ENCODE results near the gene SLC26A9.

The SLC26A9 gene

GRCh38 chr1:205948039-205948438 lies 4.8 kb upstream of the SLC26A9 start:
- TF ChIP-seq RAD21 (IDR thresholded peaks at IDR 0.05; ENCODE audit: low read depth) = no peak
- no peak for TF ChIP-seq YY1 (IDR thresholded peaks at IDR 0.05; ENCODE audit: low read depth)
- no peak for TF ChIP-seq ZBTB7A (IDR thresholded peaks at IDR 0.05; ENCODE audit: low read depth)
- no peak for TF ChIP-seq USF1 (IDR thresholded peaks at IDR 0.05)
- TF ChIP-seq CEBPB (IDR thresholded peaks at IDR 0.05) = no peak
- TF ChIP-seq EP300 (IDR thresholded peaks at IDR 0.05; ENCODE audit: borderline replicate concordance) = no peak
- no peak for TF ChIP-seq TAF1 (IDR thresholded peaks at IDR 0.05; ENCODE audit: low read depth)
- no peak for TF ChIP-seq CREB1 (IDR thresholded peaks at IDR 0.05; ENCODE audit: low read depth)
- TF ChIP-seq TCF12 (IDR thresholded peaks at IDR 0.05; ENCODE audit: low read depth) = no peak
- no peak for TF ChIP-seq NFIC (IDR thresholded peaks at IDR 0.05)
- no peak for TF ChIP-seq TEAD4 (IDR thresholded peaks at IDR 0.05)
- TF ChIP-seq, protein P1, sequence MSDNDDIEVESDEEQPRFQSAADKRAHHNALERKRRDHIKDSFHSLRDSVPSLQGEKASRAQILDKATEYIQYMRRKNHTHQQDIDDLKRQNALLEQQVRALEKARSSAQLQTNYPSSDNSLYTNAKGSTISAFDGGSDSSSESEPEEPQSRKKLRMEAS (IDR thresholded peaks at IDR 0.05) = no peak
- no peak for TF ChIP-seq FOXM1 (IDR thresholded peaks at IDR 0.05; ENCODE audit: borderline replicate concordance, low read depth)
- TF ChIP-seq EGR1 (IDR thresholded peaks at IDR 0.05) = no peak
- TF ChIP-seq REST (IDR thresholded peaks at IDR 0.05; ENCODE audit: low read depth) = no peak

DNA sequence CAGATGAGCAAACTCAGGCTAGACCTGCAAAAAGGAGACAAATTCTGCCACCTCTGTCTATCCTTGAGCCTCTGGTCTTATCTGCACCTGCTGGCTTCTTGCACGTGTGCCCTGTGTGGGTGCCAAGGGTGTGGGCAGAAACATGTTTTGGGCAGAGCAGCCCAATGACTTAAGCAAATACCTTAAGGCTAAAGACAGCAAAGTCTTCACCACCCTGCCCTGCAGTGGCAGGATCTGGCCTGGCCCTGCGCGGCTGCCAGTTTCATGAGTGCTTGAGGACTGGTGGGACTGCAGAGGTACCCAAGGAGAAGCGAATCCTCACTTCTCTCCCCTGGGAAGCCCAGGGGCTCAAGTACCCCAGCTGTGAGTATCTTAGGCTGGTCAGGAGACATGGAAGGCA lies 3.8 kb upstream of the SLC26A9 start:
- TF ChIP-seq USF1 (IDR thresholded peaks at IDR 0.05) (no peak), FOXM1 (IDR thresholded peaks at IDR 0.05; ENCODE audit: borderline replicate concordance, low read depth) (no peak), TCF12 (IDR thresholded peaks at IDR 0.05; ENCODE audit: low read depth) (no peak), NFIC (IDR thresholded peaks at IDR 0.05) (no peak)

DNA sequence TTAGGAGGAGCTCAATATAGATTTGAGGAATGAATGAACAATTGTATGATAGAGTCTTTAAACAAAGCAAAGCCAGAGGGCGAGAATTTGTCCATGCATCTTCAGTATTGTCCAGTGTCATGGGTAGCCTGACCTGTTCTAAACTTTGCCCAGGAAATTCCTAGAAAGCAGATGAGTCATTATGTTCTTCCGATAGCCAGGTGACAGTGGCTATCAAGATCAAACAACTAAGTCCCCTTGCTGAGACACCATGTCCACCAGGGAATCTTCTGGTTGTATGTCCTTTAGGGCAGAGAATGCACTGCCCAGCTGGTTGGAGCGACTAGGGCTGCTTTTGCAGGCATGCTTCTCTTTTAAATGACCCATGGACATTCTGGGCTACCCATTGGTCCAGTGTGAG lies 1.8 kb upstream of the SLC26A9 start:
- TF ChIP-seq ZBTB7A (IDR thresholded peaks at IDR 0.05; ENCODE audit: low read depth) (no peak), NFIC (IDR thresholded peaks at IDR 0.05) (no peak), FOXM1 (IDR thresholded peaks at IDR 0.05; ENCODE audit: borderline replicate concordance, low read depth) (no peak), YY1 (IDR thresholded peaks at IDR 0.05; ENCODE audit: low read depth) (no peak), EP300 (IDR thresholded peaks at IDR 0.05; ENCODE audit: borderline replicate concordance) (no peak), TAF1 (IDR thresholded peaks at IDR 0.05; ENCODE audit: low read depth) (no peak), CEBPB (IDR thresholded peaks at IDR 0.05) (no peak), USF1 (IDR thresholded peaks at IDR 0.05) (no peak), TCF12 (IDR thresholded peaks at IDR 0.05; ENCODE audit: low read depth) (no peak)
- TF ChIP-seq, protein P1 (IDR thresholded peaks at IDR 0.05) = no peak

DNA sequence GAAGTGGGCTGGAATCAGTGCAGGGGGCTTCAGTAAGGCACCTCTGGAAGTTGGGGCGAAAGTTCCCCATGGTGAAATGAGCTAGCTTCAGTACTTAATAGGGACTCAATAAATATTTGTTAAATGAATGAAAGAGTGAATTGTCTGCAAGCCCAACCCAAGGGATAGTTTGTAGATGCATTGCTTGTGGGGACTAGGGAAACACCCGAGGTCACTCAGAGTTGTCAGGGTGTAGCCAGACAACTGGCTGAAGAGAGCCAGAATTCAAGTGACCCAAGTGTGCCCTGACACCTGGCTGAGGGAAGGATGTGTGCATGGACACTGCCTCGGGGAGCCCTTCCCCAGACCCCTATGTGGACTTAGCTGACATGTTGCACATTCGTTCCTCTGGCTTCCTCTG lies 1.3 kb upstream of the SLC26A9 start:
- TF ChIP-seq NFIC (IDR thresholded peaks at IDR 0.05) (no peak), TAF1 (IDR thresholded peaks at IDR 0.05; ENCODE audit: low read depth) (no peak), CREB1 (IDR thresholded peaks at IDR 0.05; ENCODE audit: low read depth) (no peak), RAD21 (IDR thresholded peaks at IDR 0.05; ENCODE audit: low read depth) (no peak), USF1 (IDR thresholded peaks at IDR 0.05) (no peak), TCF12 (IDR thresholded peaks at IDR 0.05; ENCODE audit: low read depth) (no peak), ZBTB7A (IDR thresholded peaks at IDR 0.05; ENCODE audit: low read depth) (no peak), EP300 (IDR thresholded peaks at IDR 0.05; ENCODE audit: borderline replicate concordance) (no peak), REST (IDR thresholded peaks at IDR 0.05; ENCODE audit: low read depth) (no peak), FOXM1 (IDR thresholded peaks at IDR 0.05; ENCODE audit: borderline replicate concordance, low read depth) (no peak), TEAD4 (IDR thresholded peaks at IDR 0.05) (no peak), YY1 (IDR thresholded peaks at IDR 0.05; ENCODE audit: low read depth) (no peak), EGR1 (IDR thresholded peaks at IDR 0.05) (no peak), CEBPB (IDR thresholded peaks at IDR 0.05) (no peak)
- TF ChIP-seq, protein P1 (IDR thresholded peaks at IDR 0.05) = no peak

GRCh38 chr1:205942631-205943159 lies 561 bp downstream of the SLC26A9 start:
- TF ChIP-seq USF1 (IDR thresholded peaks at IDR 0.05) (no peak), TEAD4 (IDR thresholded peaks at IDR 0.05) (no peak), REST (IDR thresholded peaks at IDR 0.05; ENCODE audit: low read depth) (no peak), EGR1 (IDR thresholded peaks at IDR 0.05) (no peak), NFIC (IDR thresholded peaks at IDR 0.05) (no peak), CEBPB (IDR thresholded peaks at IDR 0.05) (no peak), FOXM1 (IDR thresholded peaks at IDR 0.05; ENCODE audit: borderline replicate concordance, low read depth) (no peak), TCF12 (IDR thresholded peaks at IDR 0.05; ENCODE audit: low read depth) (no peak), YY1 (IDR thresholded peaks at IDR 0.05; ENCODE audit: low read depth) (no peak), CREB1 (IDR thresholded peaks at IDR 0.05; ENCODE audit: low read depth) (no peak), TAF1 (IDR thresholded peaks at IDR 0.05; ENCODE audit: low read depth) (no peak), ZBTB7A (IDR thresholded peaks at IDR 0.05; ENCODE audit: low read depth) (no peak), EP300 (IDR thresholded peaks at IDR 0.05; ENCODE audit: borderline replicate concordance) (no peak), RAD21 (IDR thresholded peaks at IDR 0.05; ENCODE audit: low read depth) (no peak)
- TF ChIP-seq, protein P1 (IDR thresholded peaks at IDR 0.05) = no peak

Measured in Ishikawa (cell line).